Activated T-helper 2 cell treated with anti-CD3 and anti-CD28 coated beads, Interferon-gamma antibody, Interleukin-2, Interleukin-4, amounts not matched to agents 10 μg/mL and 5 μg/mL and 100 μg/mL, durations not matched to agents 14 hours and 24 hours and 36 hours (primary cell): ENCODE results near the gene TSC22D2. TPM values are rescaled to one million over a fixed set of nuclear protein-coding genes. Genes with fewer than 3 reads are reported as not detected.

ENCODE experiments used
- total RNA-seq: library from RNA; stranded (reverse); gene quantifications from 2 replicates; pipeline ENCODE4 v1.2.3, GENCODE V29; 2022

The TSC22D2 gene
- total RNA-seq, 1 donor from 2014 or later: 21.3 TPM

Other genes with a start within 250 kb of the TSC22D2 start
- 89.2 and 91.7 TPM in 2 replicates for gene SERP1, start 138.2 kb downstream of the TSC22D2 start, total RNA-seq
- 124 and 126 TPM in 2 replicates for gene EIF2A, start 138.5 kb downstream of the TSC22D2 start, total RNA-seq
- gene SELENOT, start 195.0 kb downstream of the TSC22D2 start, total RNA-seq: 119 and 121 TPM in 2 replicates